Left lung (tissue), 10 donors: ENCODE data around the gene OGDHL. TPM values are rescaled to one million over a fixed set of nuclear protein-coding genes. Genes with fewer than 3 reads are reported as not detected.

Experiments
- ATAC-seq: fragments of 200-7000 bp; cut with Tn5 transposase; one replicate; pipeline ENCODE4 v1.9.1; 2020; ENCODE audit warnings: moderate library complexity
- DNase-seq, 4 donors: peaks; one replicate each; pipeline ENCODE4 v3.0.0-alpha.2; 2013 to 2020
- H3K27ac ChIP-seq, 2 donors: fragments of 200-600 bp; sonication (generic) in 1 of 2; one replicate each; pipeline versions ENCODE4 v1.5.0 to v1.8.0; 2020 to 2021
- H3K27me3 ChIP-seq, 2 donors: fragments of 200-600 bp; sonication (generic) in 1 of 2; one replicate each; pipeline versions ENCODE4 v1.5.0 to v1.8.0; 2020 to 2021
- H3K36me3 ChIP-seq, 2 donors: fragments of 200-600 bp; sonication (generic) in 1 of 2; one replicate each; pipeline versions ENCODE4 v1.5.0 to v1.8.0; 2020 to 2021
- H3K4me1 ChIP-seq, 2 donors: fragments of 200-600 bp; one replicate each; pipeline ENCODE4 v1.8.0; 2021
- H3K4me3 ChIP-seq, 2 donors: fragments of 200-600 bp; sonication (generic) in 1 of 2; one replicate each; pipeline versions ENCODE4 v1.5.0 to v1.8.0; 2020 to 2021; ENCODE audit warnings: mild to moderate bottlenecking in 1 of 2
- H3K9me3 ChIP-seq, 2 donors: fragments of 200-600 bp; sonication (generic) in 1 of 2; one replicate each; pipeline versions ENCODE4 v1.5.0 to v1.8.0; 2020 to 2021
- CTCF ChIP-seq, 2 donors: fragments of 200-600 bp; sonication (generic) in 1 of 2; IDR thresholded peaks; one replicate each; pipeline versions ENCODE4 v1.5.0 to v1.8.0; 2021; ENCODE audit warnings: antibody characterized with exemption in 2 of 2
- intact Hi-C, 2 donors: fragments of 100-400 bp; cut with DNase I; formaldehyde crosslinking; loops; one replicate each; pipeline versions ENCODE4 v1.11.2 to v1.14.2; 2022
- polyA plus RNA-seq, 6 donors: library from polyadenylated mRNA; unstranded; fragments of 120-200 nt; gene quantifications; one replicate each; pipeline ENCODE4 v1.2.1, GENCODE V29; 2013; ENCODE audit not compliant: insufficient read length in 6 of 6
- total RNA-seq, 2 donors: library from RNA; stranded (reverse); fragmentation: NEBNext Ultra II Directional; extraction: Animal tissue kit (Norgen Biotek cat#: 25700); gene quantifications; one replicate each; pipeline ENCODE4 v1.2.1, GENCODE V29; 2021
- donor health status: DM: no; HTN: yes; CAD: no.
- donor health status: DM: no; HTN: no; CAD: no.

Gene OGDHL
- total and polyA plus RNA-seq, 8 donors, result 0.39 to 1.1 (median 0.87) TPM

- Histone ChIP-seq H3K36me3 (no peaks in the 10 kb centered on the region), H3K9me3 (no peaks in the 10 kb centered on the region), H3K4me1 (no peaks in the 10 kb centered on the region), H3K27ac (no peak overlapping the region), H3K27me3 (peaks cover 33 to 76% of the 10 kb centered on the region in 2 donors), H3K4me3 (no peak overlapping the region)
- no peak for TF ChIP-seq CTCF (IDR thresholded peaks at IDR 0.05)
- ATAC-seq (no peak), DNase-seq (no peak)
- intact Hi-C loops, result no loop called here
Measured at GRCh38 chr10:49691588-49691987, 70.5 kb downstream of the OGDHL start.

GRCh38 chr10:49690698-49691356, 71.3 kb downstream of the OGDHL start:
- TF ChIP-seq CTCF (IDR thresholded peaks at IDR 0.05), result no peak
- H3K4me3 ChIP-seq, result no peak overlapping the region
- ATAC-seq (no peak), DNase-seq (no peak)
- peaks cover 33 to 76% of the 10 kb centered on the region in 2 donors for H3K27me3 ChIP-seq
- H3K4me1 ChIP-seq, result no peaks in the 10 kb centered on the region
- H3K9me3 ChIP-seq, result peaks cover 0 to 5% of the 10 kb centered on the region in 2 donors
- intact Hi-C loops, result no loop called here
- H3K27ac ChIP-seq, result no peak overlapping the region
- no peaks in the 10 kb centered on the region for H3K36me3 ChIP-seq

- Histone ChIP-seq H3K4me1 (no peaks in the 10 kb centered on the region), H3K9me3 (peaks cover 0 to 8% of the 10 kb centered on the region in 2 donors), H3K4me3 (no peak overlapping the region), H3K27ac (no peak overlapping the region), H3K27me3 (peaks cover 33 to 76% of the 10 kb centered on the region in 2 donors), H3K36me3 (no peaks in the 10 kb centered on the region)
- DNase-seq (no peak), ATAC-seq (no peak)
- intact Hi-C loops, result no loop called here
- no peak for TF ChIP-seq CTCF (IDR thresholded peaks at IDR 0.05)
Measured at GRCh38 chr10:49689882-49690510, 72.1 kb downstream of the OGDHL start.

- H3K36me3 ChIP-seq, result no peaks in the 10 kb centered on the region
- DNase-seq (no peak), ATAC-seq (no peak)
- peaks cover 33 to 71% of the 10 kb centered on the region in 2 donors for H3K27me3 ChIP-seq
- H3K27ac ChIP-seq, result no peak overlapping the region
- H3K4me3 ChIP-seq, result no peak overlapping the region
- no peaks in the 10 kb centered on the region for H3K4me1 ChIP-seq
- TF ChIP-seq CTCF (IDR thresholded peaks at IDR 0.05), result no peak
- intact Hi-C loops, result no loop called here
- peaks cover 0 to 8% of the 10 kb centered on the region in 2 donors for H3K9me3 ChIP-seq
Measured at GRCh38 chr10:49688920-49689319, 73.2 kb downstream of the OGDHL start.

- Histone ChIP-seq H3K36me3 (no peaks in the 10 kb centered on the region), H3K27ac (no peak overlapping the region), H3K4me3 (no peak overlapping the region), H3K4me1 (no peaks in the 10 kb centered on the region), H3K27me3 (peaks cover 33 to 65% of the 10 kb centered on the region in 2 donors), H3K9me3 (peaks cover 0 to 8% of the 10 kb centered on the region in 2 donors)
- ATAC-seq (no peak), DNase-seq (no peak)
- intact Hi-C loops, result no loop called here
- no peak for TF ChIP-seq CTCF (IDR thresholded peaks at IDR 0.05)
Measured at GRCh38 chr10:49688261-49688846, 73.8 kb downstream of the OGDHL start.
